H1 (cell line): ENCODE results near the gene MSH5. TPM values are rescaled to one million over a fixed set of nuclear protein-coding genes. Genes with fewer than 3 reads are reported as not detected.

Experiments
- HDAC2 ChIP-seq, 2 experiments: fragments of 300-600 bp in 1 of 2; sonication (generic) in 1 of 2; IDR thresholded peaks; 2 replicates each; pipeline ENCODE4 v1.6.1; 2011 to 2012; ENCODE audit warnings: low read depth in 2 of 2, low read length in 2 of 2, mild to moderate bottlenecking in 2 of 2, moderate library complexity in 2 of 2, borderline replicate concordance in 1 of 2, inconsistent platforms in 1 of 2
- HDAC6 ChIP-seq: IDR thresholded peaks from one replicate; pipeline ENCODE4 v1.7.1; 2012; ENCODE audit warnings: low read depth, mild to moderate bottlenecking, inconsistent platforms, low read length, moderate library complexity
- POLR2AphosphoS5 ChIP-seq: IDR thresholded peaks from 2 replicates; pipeline ENCODE4 v1.6.1; 2011; ENCODE audit warnings: low read depth, low read length
- RNF2 ChIP-seq: fragments of 200-900, 300-1000 bp; sonication (generic); IDR thresholded peaks from 2 replicates; pipeline ENCODE4 v1.7.1; 2016; ENCODE audit warnings: borderline replicate concordance, low read depth, mild to moderate bottlenecking, antibody characterized with exemption, low read length; ENCODE audit not compliant: poor library complexity, severe bottlenecking; ENCODE audit errors: missing control alignments
- SIRT6 ChIP-seq: IDR thresholded peaks from one replicate; pipeline ENCODE4 v1.7.1; 2012; ENCODE audit warnings: low read length, inconsistent platforms
- SIX5 ChIP-seq: IDR thresholded peaks from 2 replicates; pipeline ENCODE4 v1.6.1; 2011; ENCODE audit warnings: mild to moderate bottlenecking, low read depth, low read length
- SP1 ChIP-seq: IDR thresholded peaks from 2 replicates; pipeline ENCODE4 v1.6.1; 2011; ENCODE audit warnings: low read depth, low read length
- SUZ12 ChIP-seq: fragments of 200-600 bp; sonication (generic); IDR thresholded peaks from 2 replicates; pipeline ENCODE4 v1.6.1; 2012; ENCODE audit warnings: mild to moderate bottlenecking, inconsistent platforms, low read length, moderate library complexity, mixed read lengths
- TEAD4 ChIP-seq: IDR thresholded peaks from 2 replicates; pipeline ENCODE4 v1.6.1; 2012; ENCODE audit warnings: low read depth, low read length, inconsistent platforms, mixed read lengths
- polyA plus RNA-seq, 7 experiments: library from polyadenylated mRNA; depleted of rRNA in 3 of 7; stranded (reverse) in 5 of 7; unstranded in 2 of 7; fragments of >200 nt in 5 of 7; fragments of 200-250 nt in 2 of 7; gene quantifications; 1 replicate in 5 of 7; 2 replicates in 1 of 7; 4 replicates in 1 of 7; pipeline versions ENCODE4 v1.2.1 to v1.2.3, GENCODE V29; 2011 to 2013; ENCODE audit warnings: missing spikeins in 2 of 7, mixed read lengths in 2 of 7
- total RNA-seq: library from RNA; stranded (reverse); fragmentation: NEBNext Ultra II Directional; extraction: Animal tissue kit (Norgen Biotek cat#: 25700); gene quantifications from 2 replicates; pipeline ENCODE4 v1.2.1, GENCODE V29; 2021

Gene MSH5
- total and polyA plus RNA-seq, 2 of the 8 experiments (the other 6 are each of a cell fraction or from before 2014, with no cell fraction given), result 25.3 to 26.5 TPM

DNA sequence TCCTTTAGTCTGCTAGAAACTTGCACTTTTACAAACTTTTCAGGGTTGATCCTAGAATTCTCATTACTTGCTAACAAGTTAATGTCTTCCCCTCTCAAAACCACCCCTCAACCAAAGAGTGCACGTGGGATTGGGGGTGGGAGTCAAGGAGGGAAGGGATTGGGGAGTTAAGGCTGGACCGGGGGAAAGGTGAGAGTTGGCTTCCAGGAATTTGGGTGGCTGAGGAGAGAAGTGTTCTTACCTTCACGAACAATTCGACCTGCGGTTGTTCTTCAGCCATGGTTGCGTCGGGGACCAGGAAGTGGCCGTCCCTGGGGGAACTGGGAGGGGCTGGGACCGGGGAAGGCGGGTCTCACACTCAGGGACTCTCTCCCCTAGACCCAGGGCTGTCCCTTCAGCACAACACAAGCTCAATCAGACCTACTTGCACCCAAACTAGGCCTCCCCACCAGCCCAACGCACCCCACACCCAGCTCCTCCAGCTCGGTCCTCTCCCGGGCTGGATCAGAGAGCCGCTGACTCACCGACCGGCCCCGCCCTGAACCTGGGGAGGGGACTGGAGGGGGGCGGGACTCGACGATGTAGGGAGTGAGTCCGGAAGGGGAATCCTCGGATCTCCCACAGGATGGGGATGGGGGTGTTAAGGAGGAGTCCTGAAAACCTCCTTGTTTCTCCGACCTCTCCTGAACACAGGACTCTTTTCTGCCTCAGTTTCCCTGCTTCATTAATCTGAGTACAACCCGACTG is 3.6 kb upstream of the MSH5 start, which contains the start of gene CLIC1 (continued):
- TF ChIP-seq HDAC2 (IDR thresholded peaks at IDR 0.05; ENCODE audit: borderline replicate concordance in 1 of 2, low read depth in 2 of 2, low read length in 2 of 2) (peak in 1 of 2 experiments; percentile 49; a peak in 1 of 4 replicates), SIRT6 (no peak), SUZ12 (no peak), SP1 (peak; percentile 47; the same call in 1 of the 2 replicates), HDAC6 (no peak), RNF2 (no peak), SIX5 (no peak), POLR2AphosphoS5 (0 out of 2 replicates have a peak, but pooled peaks have one; percentile 58), TEAD4 (no peak)
- TF ChIP-seq, all 59 proteins: peak for 13
